HFF-Myc (cell line): ENCODE measurements around the gene SERPINB6.

Experiments used
- DNase-seq: peaks from one replicate; pipeline ENCODE4 v3.0.0-alpha.2; 2011; ENCODE audit warnings: low read depth; ENCODE audit errors: extremely low read depth
- H3K4me3 ChIP-seq: replicated peaks from 2 replicates; pipeline ENCODE4 v1.5.1; 2011; ENCODE audit warnings: low read depth, mild to moderate bottlenecking, control low read depth, low read length
- TF ChIP-seq, protein P1 (sequence below): IDR thresholded peaks from 2 replicates; pipeline ENCODE4 v1.5.1; 2012; ENCODE audit warnings: mild to moderate bottlenecking, low read depth, low read length, control low read depth; ENCODE audit errors: missing control alignments

The SERPINB6 gene

DNA sequence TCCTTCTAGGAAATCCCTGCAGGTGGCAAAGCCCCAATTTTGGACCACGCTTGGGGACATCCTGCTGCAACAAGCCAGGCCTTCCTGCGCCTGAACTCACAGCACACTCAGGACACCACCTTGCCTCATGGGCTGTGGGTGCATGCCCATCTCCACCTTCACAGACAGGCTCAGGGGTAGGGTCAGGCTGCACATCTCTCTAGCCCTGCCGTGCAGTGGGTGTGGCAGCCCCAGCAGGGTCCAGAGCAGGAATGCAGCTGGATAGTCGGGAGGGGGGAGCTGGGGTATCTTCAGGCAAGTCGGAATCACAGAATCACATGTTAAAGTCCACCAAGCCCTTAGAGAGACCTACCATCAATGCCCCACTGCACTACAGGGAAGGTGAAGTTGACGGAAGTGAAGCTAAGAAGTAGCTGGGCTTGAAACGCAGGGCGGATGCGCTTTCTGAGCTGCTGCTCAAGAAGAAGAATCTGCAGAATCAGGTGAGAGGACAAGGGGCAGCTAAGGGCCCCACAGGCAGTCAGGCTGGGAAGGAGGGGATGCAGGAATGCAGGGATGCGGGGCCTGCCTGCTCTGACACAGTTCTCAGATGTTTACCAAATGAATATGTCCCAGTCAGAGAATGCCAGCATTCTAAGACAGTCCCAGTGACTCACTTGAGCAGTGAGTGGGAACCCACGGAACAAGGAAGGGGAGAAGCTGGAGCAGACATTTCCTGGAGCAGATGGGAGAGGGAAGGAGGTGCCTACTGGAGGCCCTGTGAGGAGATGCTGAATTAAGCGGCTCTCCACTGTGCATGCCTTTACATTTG lies 11.3 kb downstream of the SERPINB6 start:
- H3K4me3 ChIP-seq, result no peak overlapping the region
- DNase-seq, result no peak
- TF ChIP-seq, protein P1, sequence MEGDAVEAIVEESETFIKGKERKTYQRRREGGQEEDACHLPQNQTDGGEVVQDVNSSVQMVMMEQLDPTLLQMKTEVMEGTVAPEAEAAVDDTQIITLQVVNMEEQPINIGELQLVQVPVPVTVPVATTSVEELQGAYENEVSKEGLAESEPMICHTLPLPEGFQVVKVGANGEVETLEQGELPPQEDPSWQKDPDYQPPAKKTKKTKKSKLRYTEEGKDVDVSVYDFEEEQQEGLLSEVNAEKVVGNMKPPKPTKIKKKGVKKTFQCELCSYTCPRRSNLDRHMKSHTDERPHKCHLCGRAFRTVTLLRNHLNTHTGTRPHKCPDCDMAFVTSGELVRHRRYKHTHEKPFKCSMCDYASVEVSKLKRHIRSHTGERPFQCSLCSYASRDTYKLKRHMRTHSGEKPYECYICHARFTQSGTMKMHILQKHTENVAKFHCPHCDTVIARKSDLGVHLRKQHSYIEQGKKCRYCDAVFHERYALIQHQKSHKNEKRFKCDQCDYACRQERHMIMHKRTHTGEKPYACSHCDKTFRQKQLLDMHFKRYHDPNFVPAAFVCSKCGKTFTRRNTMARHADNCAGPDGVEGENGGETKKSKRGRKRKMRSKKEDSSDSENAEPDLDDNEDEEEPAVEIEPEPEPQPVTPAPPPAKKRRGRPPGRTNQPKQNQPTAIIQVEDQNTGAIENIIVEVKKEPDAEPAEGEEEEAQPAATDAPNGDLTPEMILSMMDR, result no peak

DNA sequence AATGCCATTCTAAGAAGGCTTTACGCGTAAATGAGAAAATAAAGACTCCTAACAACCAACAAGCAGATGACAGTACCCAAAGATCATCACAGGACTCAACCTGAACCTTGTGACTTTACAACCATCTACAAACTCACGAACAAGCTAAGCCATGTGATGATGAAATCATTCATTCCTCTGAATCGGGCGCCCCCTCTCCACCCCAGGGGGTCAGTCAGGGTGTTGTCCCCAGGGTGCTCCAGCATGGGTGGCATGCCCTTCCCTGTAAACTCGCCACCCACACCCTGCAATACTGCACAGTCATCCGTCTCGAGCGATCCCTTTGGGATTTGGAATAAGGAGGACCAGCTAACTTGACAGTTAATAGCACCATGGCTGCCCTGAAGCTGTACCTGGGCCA lies 12.6 kb downstream of the SERPINB6 start:
- DNase-seq, result no peak
- TF ChIP-seq, protein P1, result no peak
- H3K4me3 ChIP-seq, result no peak overlapping the region

DNA sequence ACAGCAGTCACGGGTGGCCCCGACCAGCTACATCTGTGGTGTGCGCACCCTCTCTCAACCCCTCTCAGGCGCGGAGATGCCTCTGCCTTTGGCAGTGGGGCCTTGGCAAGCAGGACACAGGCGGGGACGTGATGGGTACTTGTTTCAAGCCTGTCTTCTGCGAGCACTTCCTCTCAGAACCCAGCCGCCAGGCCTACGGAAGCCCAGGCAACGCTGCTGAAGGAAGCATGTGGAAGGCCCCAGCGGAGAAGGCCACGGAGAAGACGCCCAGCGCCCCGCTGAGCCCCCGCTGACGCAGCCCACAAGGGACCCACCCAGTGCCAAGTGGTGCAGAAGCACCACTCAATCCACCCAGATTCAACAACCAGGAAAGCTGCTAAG lies 13.0 kb downstream of the SERPINB6 start:
- TF ChIP-seq, protein P1, result no peak
- no peak for DNase-seq
- no peak overlapping the region for H3K4me3 ChIP-seq

DNA sequence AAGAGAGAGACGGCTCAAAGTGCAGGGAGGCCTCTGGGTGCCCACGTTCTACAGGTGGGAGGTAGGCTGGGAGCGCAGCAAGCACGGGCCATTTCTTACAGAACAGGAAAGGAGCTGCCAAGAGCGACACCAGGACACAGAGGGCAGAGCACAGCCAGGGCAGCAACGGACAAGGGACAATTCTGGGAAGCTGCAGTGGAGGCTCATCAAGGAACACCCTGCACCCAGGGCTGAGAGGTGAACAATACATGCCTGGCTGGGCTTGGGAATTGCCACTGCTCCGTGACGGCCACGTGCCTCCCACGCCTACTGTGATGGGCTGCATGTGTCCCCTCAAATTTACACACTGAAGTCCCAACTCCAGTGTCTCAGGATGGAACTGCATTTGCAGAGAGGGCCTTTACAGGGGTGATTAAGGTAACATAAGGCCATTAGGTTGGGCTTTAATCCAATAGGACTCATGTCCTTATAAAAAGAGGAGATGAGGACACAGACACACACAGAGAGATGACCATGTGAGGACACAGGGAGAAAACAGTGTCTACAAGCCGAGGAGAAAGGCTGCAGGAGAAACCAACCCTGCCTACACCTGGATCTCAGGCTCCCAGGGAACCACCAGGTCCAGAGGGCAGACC lies 13.6 kb downstream of the SERPINB6 start:
- DNase-seq, result no peak
- TF ChIP-seq, protein P1, result no peak
- H3K4me3 ChIP-seq, result no peak overlapping the region

DNA sequence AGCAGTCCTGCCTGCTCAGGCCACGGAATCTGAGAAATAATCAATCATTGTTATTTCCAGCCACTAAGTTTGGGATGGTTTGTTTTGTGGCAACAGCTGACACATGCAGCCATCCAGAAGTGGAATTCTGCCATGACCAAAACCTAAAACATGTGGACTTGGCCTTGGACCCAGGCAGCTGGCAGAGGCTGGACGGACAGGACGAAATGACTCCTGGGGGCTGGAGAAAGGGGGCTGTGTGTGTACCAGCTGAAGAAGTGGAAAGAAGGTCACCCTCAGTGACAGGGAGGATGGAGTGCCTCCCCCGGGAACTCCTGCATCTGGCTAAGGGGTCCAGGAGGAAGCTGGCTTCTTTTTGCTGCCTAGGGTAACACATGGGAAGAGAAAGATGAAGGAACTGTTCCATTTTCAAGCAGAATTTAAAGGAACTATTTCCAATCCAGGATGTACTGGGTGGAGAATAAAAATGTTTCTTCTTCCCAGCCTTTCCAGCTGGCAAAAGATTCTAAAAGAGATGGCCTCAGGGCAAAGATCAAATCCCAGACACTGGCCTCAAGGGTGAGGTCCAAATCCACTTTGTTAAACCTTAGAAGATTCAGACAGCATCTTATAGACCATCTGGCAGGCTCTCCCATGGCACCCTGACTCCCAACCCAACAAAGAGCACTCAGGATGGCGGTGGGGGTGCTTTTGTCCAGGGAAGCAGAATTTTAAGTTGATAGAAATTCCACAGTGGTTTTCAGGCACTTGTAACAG lies 14.3 kb downstream of the SERPINB6 start:
- TF ChIP-seq, protein P1, result no peak
- no peak overlapping the region for H3K4me3 ChIP-seq
- no peak for DNase-seq

DNA sequence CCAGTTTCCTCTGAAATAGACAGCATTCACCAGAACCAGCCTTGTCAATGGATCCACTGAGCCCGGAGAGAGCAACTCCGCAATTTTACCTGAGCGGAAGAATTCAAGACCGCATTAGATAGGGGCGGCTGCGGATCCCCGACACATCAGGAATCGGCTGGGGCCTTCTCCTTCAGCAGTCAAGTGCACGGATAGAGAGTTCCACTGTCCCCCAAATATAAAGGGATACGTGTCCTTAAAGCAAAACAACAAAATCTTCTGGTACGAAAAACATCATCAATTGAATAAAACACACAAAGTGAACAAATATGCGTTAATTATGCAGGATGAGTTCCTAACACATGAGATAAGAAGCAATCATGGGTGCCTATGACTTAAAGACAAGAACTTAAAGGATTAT lies 18.3 kb downstream of the SERPINB6 start:
- TF ChIP-seq, protein P1, result no peak
- H3K4me3 ChIP-seq, result no peak overlapping the region
- no peak for DNase-seq
